ENCODE data around the gene LRRC17.

The LRRC17 gene

GRCh38 chr7:102912742-102913141 is at the start of gene LRRC17:
TSS of gene LRRC17 (plus strand) at chr7:102913000. CDS start at chr7:102933914, 20,914 bp downstream.
- DNase-seq: peak; percentile 95

- DNase-seq: no peak
Measured at GRCh38 chr7:102864958-102865357, 47.8 kb upstream of the LRRC17 start.

GRCh38 chr7:102866535-102867215 is 46.1 kb upstream of the LRRC17 start:
- DNase-seq: no peak

GRCh38 chr7:102869195-102869594 is 43.6 kb upstream of the LRRC17 start:
- DNase-seq: no peak

- DNase-seq: no peak
Measured at GRCh38 chr7:102872460-102872859, 40.3 kb upstream of the LRRC17 start.

GRCh38 chr7:102873470-102874165 is 39.2 kb upstream of the LRRC17 start:
- DNase-seq: no peak

- DNase-seq: no peak
Measured at GRCh38 chr7:102874166-102874829, 38.5 kb upstream of the LRRC17 start.

GRCh38 chr7:102874966-102875365 is 37.8 kb upstream of the LRRC17 start:
- DNase-seq: no peak

GRCh38 chr7:102875700-102876295 is 37.0 kb upstream of the LRRC17 start:
- DNase-seq: no peak

- no peak for DNase-seq
Measured at GRCh38 chr7:102883098-102883860, 29.5 kb upstream of the LRRC17 start.

- no peak for DNase-seq
Measured at GRCh38 chr7:102888561-102889233, 24.1 kb upstream of the LRRC17 start.

- DNase-seq: no peak
Measured at GRCh38 chr7:102889851-102890250, 22.9 kb upstream of the LRRC17 start.

GRCh38 chr7:102890292-102890970 is 22.4 kb upstream of the LRRC17 start:
- no peak for DNase-seq

GRCh38 chr7:102890971-102891692 is 21.7 kb upstream of the LRRC17 start:
- DNase-seq: no peak

GRCh38 chr7:102891693-102892261 is 21.0 kb upstream of the LRRC17 start:
- DNase-seq: peak; percentile 61

- no peak for DNase-seq
Measured at GRCh38 chr7:102892631-102893278, 20.0 kb upstream of the LRRC17 start.

GRCh38 chr7:102895602-102896001 is 17.2 kb upstream of the LRRC17 start:
- DNase-seq: no peak

GRCh38 chr7:102896585-102896984 is 16.2 kb upstream of the LRRC17 start:
- no peak for DNase-seq

GRCh38 chr7:102897211-102897631 is 15.6 kb upstream of the LRRC17 start:
- DNase-seq: no peak

All from NCI-H2171 (cell line).